Activated B cell treated with CpG ODN at 0.5 μM for 24 hours (primary cell): Measurements from ENCODE around the gene MSI2. TPM values are rescaled to one million over a fixed set of nuclear protein-coding genes. Genes with fewer than 3 reads are reported as not detected.

Experiments
- ATAC-seq: fragments of 200-7000 bp; cut with Tn5 transposase; one replicate; pipeline ENCODE4 v1.10.0; 2021; ENCODE audit warnings: low read depth, mild to moderate bottlenecking, moderate library complexity
- CTCF ChIA-PET: fragments of 350-600 bp; sonication (Branson Sonifier 250); formaldehyde crosslinking; loops from one replicate; lab custom pipeline; 2021; ENCODE audit warnings: antibody characterized with exemption; lab: Charles Lee
- POLR2A ChIA-PET: fragments of 350-600 bp; sonication (Branson Sonifier 250); formaldehyde crosslinking; loops from one replicate; lab custom pipeline; 2021; ENCODE audit warnings: antibody characterized with exemption; lab: Charles Lee
- DNase-seq: peaks from one replicate; pipeline ENCODE4 v3.0.0; 2022
- H3K27ac Mint-ChIP-seq: one replicate; pipeline ENCODE4 v1.8.0; 2020; ENCODE audit warnings: mixed read lengths
- H3K27me3 Mint-ChIP-seq: one replicate; pipeline ENCODE4 v1.8.0; 2021; ENCODE audit warnings: mixed read lengths
- H3K36me3 Mint-ChIP-seq: one replicate; pipeline ENCODE4 v1.8.0; 2021; ENCODE audit warnings: low read depth, mixed read lengths
- H3K4me1 Mint-ChIP-seq: one replicate; pipeline ENCODE4 v1.8.0; 2021; ENCODE audit warnings: mixed read lengths
- H3K4me3 Mint-ChIP-seq: one replicate; pipeline ENCODE4 v1.8.0; 2020; ENCODE audit warnings: mild to moderate bottlenecking, mixed read lengths
- H3K9me3 Mint-ChIP-seq: one replicate; pipeline ENCODE4 v1.8.0; 2020; ENCODE audit warnings: mixed read lengths
- CTCF ChIP-seq: fragments of 200-600 bp; IDR thresholded peaks from one replicate; pipeline ENCODE4 v1.8.0; 2022; ENCODE audit warnings: antibody characterized with exemption, mild to moderate bottlenecking
- intact Hi-C: fragments of 100-400 bp; cut with micrococcal nuclease; formaldehyde crosslinking; loops from one replicate; pipeline ENCODE4 v1.15.1; 2024
- total RNA-seq: library from RNA; stranded (reverse); gene quantifications from 2 replicates; pipeline ENCODE4 v1.2.3, GENCODE V29; 2022

MSI2 gene
- total RNA-seq, 1 donor from 2014 or later, result 102 TPM

DNA sequence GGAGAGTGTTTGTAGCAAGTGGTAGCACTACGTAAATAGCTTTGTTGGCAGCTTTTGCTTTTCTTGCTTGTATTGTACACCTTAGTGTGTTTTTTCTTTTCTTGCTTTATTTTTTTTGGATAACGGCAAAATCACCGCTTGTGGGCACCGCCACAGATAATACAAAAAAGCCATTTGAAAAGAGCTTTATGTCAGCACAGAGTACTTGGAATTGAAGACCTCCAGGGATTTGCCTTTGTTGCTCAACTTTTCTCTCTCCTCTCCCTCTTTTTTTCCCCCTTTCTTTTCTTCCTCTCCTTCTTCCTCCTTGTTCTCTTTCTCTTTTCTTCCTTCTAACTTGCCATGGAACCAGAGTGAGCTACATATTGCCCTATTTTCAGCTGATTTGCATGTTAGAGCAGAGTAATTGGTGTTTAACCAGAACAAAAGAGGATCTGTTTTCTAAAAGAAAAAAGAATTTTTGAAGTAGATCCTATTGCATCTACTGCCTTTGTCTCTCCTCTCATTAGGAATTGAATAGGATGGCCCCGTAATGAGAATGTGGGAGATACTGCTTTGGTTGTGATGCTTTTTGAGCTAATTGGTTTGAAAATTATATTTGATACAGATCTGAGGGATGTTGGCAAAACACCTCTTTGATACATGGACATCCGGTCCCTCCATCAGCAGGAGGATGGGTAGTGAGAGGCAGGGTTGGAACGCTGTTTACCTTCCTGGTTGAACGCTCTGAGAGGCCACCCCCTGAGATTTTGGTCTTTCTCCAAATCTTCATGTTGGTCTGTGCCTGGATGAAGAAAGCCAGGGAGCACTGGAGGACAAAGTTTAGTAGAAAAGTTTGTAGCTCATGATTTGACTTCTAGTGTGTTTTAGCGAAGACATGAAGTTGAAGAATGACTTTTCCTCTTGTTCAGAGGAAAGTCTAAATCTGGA is 85.6 kb downstream of the MSI2 start:
- CTCF ChIA-PET, result no interaction called here
- TF ChIP-seq CTCF, result no peak
- intact Hi-C loops, result no loop called here
- Mint-ChIP-seq H3K4me3 (no peak overlapping the region), H3K27ac (no peak overlapping the region), H3K36me3 (peaks cover 19% of the 10 kb centered on the region), H3K4me1 (peaks cover 26% of the 10 kb centered on the region), H3K9me3 (no peaks in the 10 kb centered on the region), H3K27me3 (no peaks in the 10 kb centered on the region)
- POLR2A ChIA-PET, result interaction anchor here (0.7 kb wide), 1 partner anchor 16 kb away, joined by 3 read pairs; no protein-coding TSS in a partner anchor
- DNase-seq (no peak), ATAC-seq (no peak)

DNA sequence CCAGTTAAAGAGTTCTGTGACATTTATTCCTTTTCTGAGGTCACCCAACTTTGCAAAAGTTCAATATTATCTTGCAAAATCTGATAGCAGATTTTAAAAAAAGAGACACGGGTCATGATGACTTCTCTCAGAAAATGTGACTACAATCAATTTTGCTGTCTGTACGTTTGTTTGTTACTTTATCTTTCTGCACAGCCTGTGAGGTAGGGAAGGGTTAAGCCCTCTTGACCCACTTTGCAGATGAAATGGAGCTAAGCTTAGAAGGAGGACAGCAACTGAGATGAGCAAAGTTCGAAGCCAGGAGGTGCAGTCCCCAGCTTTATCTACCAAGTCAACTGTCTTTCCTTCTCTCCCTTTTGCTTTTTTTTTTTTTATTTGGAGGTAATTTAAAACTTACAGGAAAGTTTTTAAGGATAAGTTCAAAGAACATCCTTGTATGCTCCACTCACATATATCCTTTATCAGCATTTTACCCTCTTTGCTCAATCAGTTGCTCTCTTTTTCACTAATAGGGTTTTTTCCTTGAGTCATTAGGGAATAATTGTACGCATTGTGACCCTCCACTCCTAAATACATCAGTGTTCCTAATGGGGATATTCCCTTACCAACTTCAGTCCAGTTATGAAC is 86.8 kb downstream of the MSI2 start:
- ATAC-seq, result no peak
- H3K4me3 Mint-ChIP-seq, result no peak overlapping the region
- H3K9me3 Mint-ChIP-seq, result no peaks in the 10 kb centered on the region
- TF ChIP-seq CTCF, result no peak
- no peaks in the 10 kb centered on the region for H3K27me3 Mint-ChIP-seq
- peaks cover 30% of the 10 kb centered on the region for H3K36me3 Mint-ChIP-seq
- no peak overlapping the region for H3K27ac Mint-ChIP-seq
- intact Hi-C loops, result no loop called here
- CTCF ChIA-PET, result no interaction called here
- H3K4me1 Mint-ChIP-seq, result peaks cover 19% of the 10 kb centered on the region
- DNase-seq, result no peak
- POLR2A ChIA-PET, result no interaction called here

- Mint-ChIP-seq H3K27ac (no peak overlapping the region), H3K4me3 (no peak overlapping the region), H3K9me3 (no peaks in the 10 kb centered on the region), H3K4me1 (peaks cover 12% of the 10 kb centered on the region), H3K27me3 (no peaks in the 10 kb centered on the region), H3K36me3 (peaks cover 37% of the 10 kb centered on the region)
- TF ChIP-seq CTCF, result no peak
- no peak for DNase-seq
- intact Hi-C loops, result no loop called here
- ChIA-PET CTCF (no interaction called here), POLR2A (no interaction called here)
- no peak for ATAC-seq
Measured at GRCh38 chr17:57343717-57344116, 87.4 kb downstream of the MSI2 start.

- intact Hi-C loops, result no loop called here
- H3K27me3 Mint-ChIP-seq, result no peaks in the 10 kb centered on the region
- peaks cover 7% of the 10 kb centered on the region for H3K4me1 Mint-ChIP-seq
- TF ChIP-seq CTCF, result no peak
- no peak overlapping the region for H3K4me3 Mint-ChIP-seq
- peaks cover 40% of the 10 kb centered on the region for H3K36me3 Mint-ChIP-seq
- ATAC-seq, result no peak
- ChIA-PET POLR2A (no interaction called here), CTCF (no interaction called here)
- no peak for DNase-seq
- H3K27ac Mint-ChIP-seq, result no peak overlapping the region
- no peaks in the 10 kb centered on the region for H3K9me3 Mint-ChIP-seq
Measured at GRCh38 chr17:57344261-57344660, 87.9 kb downstream of the MSI2 start.

DNA sequence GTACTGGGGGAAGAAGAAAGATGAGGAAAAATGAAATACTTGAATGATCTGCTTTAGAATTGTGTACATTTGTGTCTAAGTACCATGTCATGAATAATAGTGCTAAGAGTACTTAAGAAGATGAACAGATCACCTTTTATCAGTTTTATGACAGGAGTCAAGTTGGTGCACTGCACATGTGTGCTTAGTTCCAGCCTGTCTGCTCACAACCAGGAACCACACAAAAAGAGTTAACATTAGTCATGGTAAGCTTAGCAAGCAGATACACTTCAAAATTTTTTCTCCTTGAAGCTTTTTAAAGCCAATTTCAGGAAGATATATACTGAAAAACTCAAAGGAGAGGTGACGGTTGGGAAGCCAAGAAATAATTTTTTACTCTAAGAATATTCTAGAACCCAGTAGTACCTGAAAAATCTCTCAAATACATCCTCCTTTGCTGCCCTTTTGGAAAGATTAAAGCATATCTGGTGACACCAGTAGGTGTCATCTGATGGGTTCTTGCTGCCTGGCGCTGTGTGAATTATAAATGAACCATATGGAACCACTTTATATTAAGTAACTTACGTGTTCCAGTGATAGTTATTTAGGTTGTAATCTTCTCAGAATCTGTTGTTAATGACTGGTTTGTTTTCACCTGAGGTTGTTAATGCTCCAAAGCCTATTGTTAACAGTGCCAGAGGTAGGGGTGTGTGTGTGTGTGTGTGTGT is 93.4 kb downstream of the MSI2 start:
- Mint-ChIP-seq H3K27me3 (no peaks in the 10 kb centered on the region), H3K9me3 (no peaks in the 10 kb centered on the region), H3K4me3 (no peak overlapping the region), H3K4me1 (peaks cover 15% of the 10 kb centered on the region), H3K27ac (no peak overlapping the region), H3K36me3 (peaks cover 39% of the 10 kb centered on the region)
- intact Hi-C loops, result no loop called here
- ChIA-PET CTCF (no interaction called here), POLR2A (no interaction called here)
- DNase-seq (no peak), ATAC-seq (no peak)
- no peak for TF ChIP-seq CTCF
